SIG-M5 (cell line): ENCODE results near the gene RAB43.

Experiments used
- DNase-seq: peaks from one replicate; lab custom pipeline; 2025; lab: John Stamatoyannopoulos, UW

RAB43 gene

DNA sequence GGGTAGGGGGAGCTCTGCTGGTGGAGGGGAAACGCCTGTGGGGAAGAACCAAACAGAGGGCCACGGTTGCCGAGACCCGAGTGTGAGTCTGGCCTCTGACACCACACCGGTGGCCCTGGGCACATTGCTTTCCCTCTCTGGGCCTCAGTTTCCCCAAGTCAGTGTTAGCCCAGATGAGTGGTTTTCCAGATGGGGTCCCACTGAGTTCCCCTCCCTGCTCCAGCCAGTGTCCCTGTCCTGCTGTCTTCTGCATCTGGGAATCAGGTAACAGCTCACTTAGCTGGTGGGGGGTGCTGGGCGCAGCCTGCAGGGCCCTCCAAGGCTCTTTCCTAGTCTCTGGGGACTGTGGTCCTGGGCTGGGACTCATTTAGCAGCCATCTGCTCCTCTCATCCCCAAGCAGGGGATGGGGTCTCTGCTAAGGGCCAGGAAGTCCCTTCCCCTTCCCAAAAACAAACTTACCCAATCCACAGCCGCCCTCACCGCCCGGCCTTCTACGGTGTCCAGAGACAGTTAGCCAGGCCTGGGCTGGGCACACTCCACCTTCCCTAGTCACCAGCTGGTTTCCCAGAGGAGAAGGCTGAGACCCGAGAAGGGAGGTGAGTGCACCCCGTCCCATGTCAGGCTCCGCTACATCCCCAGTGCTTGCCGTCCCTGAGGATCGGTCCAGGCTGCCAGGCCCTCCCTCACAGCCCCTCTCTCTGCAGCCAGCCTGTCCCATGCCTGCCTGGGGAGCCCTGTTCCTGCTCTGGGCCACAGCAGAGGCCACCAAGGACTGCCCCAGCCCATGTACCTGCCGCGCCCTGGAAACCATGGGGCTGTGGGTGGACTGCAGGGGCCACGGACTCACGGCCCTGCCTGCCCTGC is 60.3 kb downstream of the RAB43 start:
- DNase-seq = no peak

DNA sequence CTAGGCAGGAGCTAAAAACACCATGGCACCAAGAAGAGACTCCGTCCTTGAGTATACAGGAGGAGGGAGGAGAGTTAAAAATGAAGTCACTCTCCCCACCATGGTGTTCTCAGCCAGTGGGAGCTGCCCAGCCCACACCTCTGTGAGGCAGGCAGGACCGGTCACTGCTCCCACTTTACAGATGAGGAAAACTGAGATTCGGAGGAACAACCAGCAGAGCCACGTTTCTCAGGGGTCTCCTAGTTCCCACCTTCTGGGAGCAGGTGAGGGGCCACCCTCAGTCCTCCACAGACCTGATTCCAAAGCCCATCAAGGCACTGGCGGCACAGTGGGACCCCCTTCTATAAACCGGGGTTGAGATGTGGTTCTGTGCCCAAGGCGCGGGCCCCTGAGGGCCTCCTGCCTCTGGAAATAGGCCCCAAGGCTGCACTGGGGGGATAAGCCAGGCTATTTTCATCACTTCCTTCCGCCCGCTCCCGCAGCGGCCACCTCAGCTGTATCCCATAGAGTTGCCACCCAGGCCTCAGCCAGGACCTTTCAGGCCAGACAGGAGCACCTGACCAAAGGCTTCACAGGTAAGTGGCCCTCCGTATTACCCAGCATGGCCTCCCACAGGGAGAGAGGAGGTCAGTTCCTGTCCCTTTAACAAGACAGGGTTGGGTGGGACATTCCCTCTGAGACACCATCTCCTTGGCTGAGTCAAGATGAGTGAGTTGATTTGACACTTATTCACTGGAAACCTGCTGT is 61.2 kb downstream of the RAB43 start, which contains the start of gene GP9:
Gene GP9 (plus strand): TSS at position 504 of the 747 bp plus-strand sequence. CDS start 961 bp downstream, outside the sequence.
- DNase-seq = no peak

- DNase-seq = no peak
Measured at GRCh38 chr3:129059311-129059958, 62.2 kb downstream of the RAB43 start.

DNA sequence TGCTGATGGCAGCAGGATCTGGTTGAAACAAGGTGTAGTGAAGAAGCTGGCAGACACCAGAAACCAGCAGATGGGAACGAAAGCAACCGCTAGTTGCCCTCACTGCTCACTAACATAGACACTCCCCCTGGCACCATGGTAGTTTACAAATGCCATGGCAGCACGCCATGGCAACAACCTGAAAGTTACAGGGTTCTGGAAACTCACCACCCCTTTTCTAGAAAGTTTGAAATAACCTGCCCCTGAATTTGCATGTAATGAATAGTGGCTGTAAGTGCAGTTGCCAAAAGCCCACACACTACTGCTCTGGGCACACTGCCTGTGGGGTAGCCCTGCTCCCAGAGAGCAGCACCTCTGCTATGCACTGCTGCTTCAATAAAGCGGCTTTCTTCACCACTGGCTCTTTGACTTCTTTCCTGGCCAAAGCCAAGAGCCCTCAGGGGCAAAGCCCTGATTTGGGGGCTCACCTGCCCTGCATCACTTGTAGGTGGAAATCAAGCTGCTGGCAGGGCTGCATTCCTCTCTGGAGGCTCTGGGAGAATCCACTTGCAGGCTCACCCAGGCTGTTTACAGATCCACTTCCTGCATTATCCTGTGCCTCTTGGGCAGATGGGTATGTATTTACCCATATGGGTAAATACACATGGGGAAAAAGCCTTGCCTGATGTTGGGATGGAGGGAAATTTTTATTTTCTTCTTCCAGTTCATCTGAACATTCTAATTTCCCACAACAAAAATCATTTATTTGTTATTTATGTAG is 63.0 kb downstream of the RAB43 start:
- DNase-seq = no peak

- DNase-seq = no peak
Measured at GRCh38 chr3:129057249-129057648, 64.4 kb downstream of the RAB43 start.

DNA sequence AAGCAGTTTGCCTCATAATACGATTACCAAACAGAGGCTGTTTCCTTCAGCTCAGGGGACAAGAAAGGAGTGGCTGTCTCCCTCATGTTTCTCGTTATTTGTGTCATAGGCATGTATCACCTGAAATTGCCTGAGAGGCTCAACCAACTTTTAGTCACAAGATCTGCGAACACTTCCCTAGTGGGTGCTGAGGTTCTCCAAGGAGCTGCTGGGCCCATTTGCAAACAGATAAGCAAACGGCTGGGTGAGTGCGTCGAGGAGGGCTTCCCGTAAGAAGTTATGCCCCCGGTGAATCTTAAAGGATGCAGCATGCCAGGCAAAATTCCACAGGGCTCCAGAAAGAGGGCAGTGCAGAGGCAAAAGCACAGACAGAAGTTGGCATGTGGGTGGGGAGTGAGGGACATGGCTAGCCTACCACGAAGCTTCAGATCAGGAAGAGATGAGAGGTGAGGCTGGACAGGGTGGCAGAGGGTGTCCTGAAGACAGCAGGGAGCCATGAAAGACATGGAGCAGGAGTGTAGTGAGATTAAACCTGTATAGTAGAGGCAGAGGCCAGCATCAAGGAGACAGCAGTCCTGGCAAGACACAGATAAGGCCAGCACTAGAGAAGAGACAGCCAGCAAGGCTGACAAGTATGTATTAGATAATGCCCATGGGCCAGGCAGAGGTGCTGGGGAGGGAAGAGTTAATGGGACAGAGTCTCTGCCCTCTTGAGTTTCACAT is 65.0 kb downstream of the RAB43 start:
- no peak for DNase-seq

GRCh38 chr3:129054605-129055104 is 66.9 kb downstream of the RAB43 start:
- DNase-seq = no peak

DNA sequence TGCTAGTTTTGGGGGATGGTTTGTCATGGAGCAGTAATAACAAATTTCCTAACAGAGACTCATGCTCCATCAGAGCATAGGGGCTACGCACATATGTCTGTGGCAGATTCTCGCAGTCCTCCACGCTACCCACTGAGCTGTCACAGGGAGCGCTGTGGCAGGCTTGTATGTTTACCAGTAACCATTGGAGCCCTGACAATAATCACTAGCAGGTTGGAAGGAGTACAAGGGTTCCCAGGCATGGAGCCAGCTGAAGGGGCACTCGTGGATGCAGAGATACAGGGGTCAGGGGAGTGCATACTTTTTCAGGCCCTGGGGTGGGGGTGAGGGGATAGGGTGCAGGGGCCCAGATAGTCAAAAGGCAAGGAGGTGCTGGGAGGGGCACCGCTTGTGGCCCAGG is 68.9 kb downstream of the RAB43 start:
- no peak for DNase-seq

DNA sequence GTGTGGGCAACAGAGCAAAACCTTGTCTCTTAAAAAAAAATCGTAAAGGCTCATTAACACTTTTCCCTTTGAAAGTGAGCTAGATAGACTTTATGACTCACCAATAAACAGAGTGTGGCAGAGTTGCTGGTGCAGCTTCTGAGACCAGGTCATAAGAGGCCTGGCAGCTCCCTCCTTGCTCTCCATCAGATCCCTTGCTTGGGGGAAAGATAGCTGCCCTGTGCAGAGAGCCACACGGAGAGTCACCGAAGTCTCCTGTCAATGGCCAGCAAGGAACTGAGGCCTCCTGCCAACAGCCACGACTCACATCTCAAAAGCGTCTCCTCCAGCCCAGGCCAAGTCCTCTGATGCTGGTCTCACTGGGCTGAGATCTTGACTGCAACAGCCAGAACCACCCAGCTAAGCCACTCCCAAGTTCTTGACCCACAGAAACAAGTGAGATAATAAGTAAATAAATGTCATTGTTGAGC is 69.7 kb downstream of the RAB43 start:
- DNase-seq = no peak

DNA sequence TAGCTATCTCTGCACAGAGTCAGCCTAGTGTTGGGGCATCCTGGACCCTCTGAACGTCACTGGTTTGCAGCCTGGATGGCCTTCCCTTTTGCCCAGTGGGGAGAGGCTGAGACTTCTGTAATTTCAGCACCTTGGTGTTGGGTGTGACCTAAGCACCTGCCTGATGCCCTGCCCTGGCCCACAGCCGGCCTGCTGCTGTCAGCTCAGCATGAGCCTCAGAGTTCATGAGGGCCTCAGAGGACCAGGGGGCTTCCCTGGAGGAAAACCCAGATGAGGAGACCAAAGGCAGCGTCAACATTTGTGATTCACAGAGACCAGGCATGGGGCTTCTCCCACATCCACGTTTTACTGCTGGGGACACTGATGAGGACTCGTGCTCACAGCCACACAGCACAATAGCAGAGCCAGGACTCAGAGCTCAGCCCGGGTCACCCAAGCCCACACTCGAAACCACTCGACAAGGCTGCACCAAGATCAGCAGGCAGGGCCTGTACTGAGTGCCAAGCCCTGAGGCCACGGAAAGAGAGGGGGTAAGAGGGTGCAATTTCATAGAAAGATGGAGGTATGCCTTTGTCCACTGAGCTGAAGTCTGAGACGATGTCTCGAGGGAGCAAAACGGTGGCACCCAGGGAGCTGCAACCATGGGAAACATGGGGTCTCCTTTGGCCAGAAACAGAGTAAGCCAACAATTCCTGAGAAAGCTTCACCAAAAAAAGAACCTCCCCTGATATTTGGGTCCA is 70.9 kb downstream of the RAB43 start:
- no peak for DNase-seq

GRCh38 chr3:129047553-129047839 is 74.1 kb downstream of the RAB43 start:
- no peak for DNase-seq

- DNase-seq = no peak
Measured at GRCh38 chr3:129046732-129047552, 74.7 kb downstream of the RAB43 start.

DNA sequence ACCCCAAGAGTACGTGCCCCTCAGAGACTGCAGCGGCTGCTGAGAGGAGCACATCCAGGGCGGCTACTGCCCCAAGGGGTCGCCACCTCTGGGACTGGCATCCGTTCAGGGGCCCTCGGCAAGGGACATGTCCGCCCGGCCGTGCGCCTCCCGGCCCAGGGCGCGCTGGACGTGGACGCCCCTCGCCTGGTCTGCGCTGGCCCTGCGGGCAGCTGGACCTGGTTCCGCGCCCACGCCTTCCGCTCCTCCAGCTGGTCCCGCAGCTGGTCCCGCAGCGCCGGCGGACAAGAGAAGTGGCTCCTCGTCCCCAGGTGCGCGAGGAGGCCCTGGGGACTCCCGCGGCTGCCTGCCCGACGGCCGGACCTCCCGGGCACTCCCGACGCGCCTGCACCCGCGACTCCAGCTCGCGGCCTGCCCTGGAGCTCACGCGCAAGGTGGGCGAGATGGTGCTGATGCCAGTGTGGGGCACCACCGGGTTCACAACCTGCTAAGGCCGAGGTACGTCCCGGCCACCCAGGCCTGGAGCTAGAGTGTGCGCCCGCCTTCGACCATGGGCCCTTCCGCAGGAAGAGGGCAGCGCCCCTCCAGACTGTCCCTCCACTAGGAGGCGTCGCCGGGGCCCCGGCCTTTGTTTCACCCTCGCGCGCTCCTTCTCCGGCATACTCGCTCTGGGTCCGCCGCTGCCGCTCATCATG is 75.4 kb downstream of the RAB43 start:
- DNase-seq = no peak

- no peak for DNase-seq
Measured at GRCh38 chr3:129045675-129046036, 75.9 kb downstream of the RAB43 start.

GRCh38 chr3:129040579-129041300 is 80.9 kb downstream of the RAB43 start:
- DNase-seq = no peak

- DNase-seq = no peak
Measured at GRCh38 chr3:129040039-129040336, 81.6 kb downstream of the RAB43 start.

- no peak for DNase-seq
Measured at GRCh38 chr3:129039271-129040038, 82.1 kb downstream of the RAB43 start.
